Keratinocyte (primary cell): ENCODE measurements around the gene ABHD15.

Source experiments
- EZH2 ChIP-seq: IDR thresholded peaks from one replicate; pipeline ENCODE4 v1.6.1; 2012; ENCODE audit warnings: inconsistent platforms, mild to moderate bottlenecking, low read length, moderate library complexity
- TF ChIP-seq, protein P1 (sequence below), 3 experiments: IDR thresholded peaks in 1 of 3; conservative IDR thresholded peaks in 1 of 3; optimal IDR thresholded peaks in 1 of 3; 2 replicates in 2 of 3; 3 replicates in 1 of 3; pipeline versions ENCODE3 to v1.5.1; 2011; ENCODE audit warnings: low read length in 3 of 3, mild to moderate bottlenecking in 3 of 3, moderate library complexity in 2 of 3, control low read depth in 1 of 3, inconsistent platforms in 1 of 3; ENCODE audit not compliant: insufficient read depth in 2 of 3; ENCODE audit errors: extremely low read depth in 1 of 3

DNA sequence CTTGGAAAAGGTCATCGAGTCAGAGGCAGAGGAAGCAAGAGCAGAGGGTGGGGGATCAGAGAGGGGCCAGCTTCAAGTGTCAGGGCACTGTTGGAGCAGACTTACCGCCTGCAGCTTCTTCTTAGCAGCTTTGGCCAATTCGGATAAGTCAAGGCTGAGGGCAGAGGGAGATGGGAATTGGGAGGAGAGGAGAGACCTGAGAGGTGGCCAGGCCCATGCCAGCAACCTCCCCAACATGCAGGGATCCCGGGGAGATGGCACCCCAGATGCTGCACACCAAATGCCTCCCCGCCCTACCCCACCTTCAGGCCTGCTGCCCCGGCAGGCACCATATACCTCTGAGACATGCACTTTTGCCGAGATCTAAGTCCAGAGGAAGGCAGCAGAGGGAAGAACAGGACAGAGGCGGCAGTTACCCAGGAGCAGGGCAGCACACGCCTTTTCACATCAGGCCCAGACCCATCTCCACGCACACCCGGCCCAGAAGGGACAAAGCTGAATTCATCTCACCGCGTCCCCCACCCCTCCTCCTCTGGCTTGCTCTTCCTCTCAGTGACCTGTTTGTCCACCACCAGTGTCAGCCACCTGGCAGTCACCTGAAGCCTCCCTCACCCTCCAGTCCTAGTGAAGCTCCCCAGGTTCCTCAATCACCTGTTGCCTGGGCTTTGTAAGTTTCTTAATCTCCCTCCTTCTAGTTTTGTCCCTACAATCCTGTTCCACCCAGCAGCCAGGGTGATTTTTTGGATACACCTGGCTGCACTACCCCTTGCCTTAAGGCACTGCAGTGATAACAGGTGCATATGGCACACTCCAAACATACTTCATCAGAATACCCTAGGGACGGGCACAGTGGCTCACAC is 12.0 kb upstream of the ABHD15 start:
- TF ChIP-seq, protein P1, sequence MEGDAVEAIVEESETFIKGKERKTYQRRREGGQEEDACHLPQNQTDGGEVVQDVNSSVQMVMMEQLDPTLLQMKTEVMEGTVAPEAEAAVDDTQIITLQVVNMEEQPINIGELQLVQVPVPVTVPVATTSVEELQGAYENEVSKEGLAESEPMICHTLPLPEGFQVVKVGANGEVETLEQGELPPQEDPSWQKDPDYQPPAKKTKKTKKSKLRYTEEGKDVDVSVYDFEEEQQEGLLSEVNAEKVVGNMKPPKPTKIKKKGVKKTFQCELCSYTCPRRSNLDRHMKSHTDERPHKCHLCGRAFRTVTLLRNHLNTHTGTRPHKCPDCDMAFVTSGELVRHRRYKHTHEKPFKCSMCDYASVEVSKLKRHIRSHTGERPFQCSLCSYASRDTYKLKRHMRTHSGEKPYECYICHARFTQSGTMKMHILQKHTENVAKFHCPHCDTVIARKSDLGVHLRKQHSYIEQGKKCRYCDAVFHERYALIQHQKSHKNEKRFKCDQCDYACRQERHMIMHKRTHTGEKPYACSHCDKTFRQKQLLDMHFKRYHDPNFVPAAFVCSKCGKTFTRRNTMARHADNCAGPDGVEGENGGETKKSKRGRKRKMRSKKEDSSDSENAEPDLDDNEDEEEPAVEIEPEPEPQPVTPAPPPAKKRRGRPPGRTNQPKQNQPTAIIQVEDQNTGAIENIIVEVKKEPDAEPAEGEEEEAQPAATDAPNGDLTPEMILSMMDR (optimal IDR thresholded peaks at IDR 0.05 in 1 of 3, IDR thresholded peaks at IDR 0.05 in 1 of 3, conservative IDR thresholded peaks at IDR 0.05 in 1 of 3; ENCODE audit: extremely low read depth in 1 of 3, insufficient read depth in 2 of 3, low read length in 3 of 3): no peak
- no peak for TF ChIP-seq EZH2
